GM12875 (cell line): ENCODE measurements around the gene MED26.

Source experiments
- H3K4me3 ChIP-seq: one replicate; pipeline ENCODE4 v1.5.1; 2011; ENCODE audit warnings: low read depth, low read length, control low read depth
- CTCF ChIP-seq: IDR thresholded peaks from 2 replicates; pipeline ENCODE4 v1.5.1; 2011; ENCODE audit warnings: low read depth, mild to moderate bottlenecking, control low read depth, inconsistent platforms, low read length, moderate library complexity, borderline replicate concordance; ENCODE audit not compliant: insufficient read depth

MED26 gene

GRCh38 chr19:16542910-16543472 is 85.0 kb downstream of the MED26 start:
- no peak for TF ChIP-seq CTCF
- peak overlapping the region; percentile 94 for H3K4me3 ChIP-seq

GRCh38 chr19:16542045-16542909 is 85.7 kb downstream of the MED26 start, which contains the start of gene CHERP:
CHERP (minus strand) TSS chr19:16542437; CDS start chr19:16542378, 59 bp downstream.
- H3K4me3 ChIP-seq: peak within 1 kb of the TSS; percentile 94
- no peak for TF ChIP-seq CTCF

- H3K4me3 ChIP-seq: peak overlapping the region; percentile 94
These were observed 86.4 kb downstream of the MED26 start for GRCh38 chr19:16541526-16542044.

GRCh38 chr19:16540948-16541347 is 87.1 kb downstream of the MED26 start:
- no peak for TF ChIP-seq CTCF
- peak overlapping the region; percentile 94 for H3K4me3 ChIP-seq

More at GRCh38 chr19:16541526-16542044, 86.4 kb downstream of the MED26 start:
- no peak for TF ChIP-seq CTCF

GRCh38 chr19:16537111-16537510 is 90.9 kb downstream of the MED26 start:
- no peak for TF ChIP-seq CTCF
- no peak overlapping the region for H3K4me3 ChIP-seq

GRCh38 chr19:16536130-16536529 is 91.9 kb downstream of the MED26 start:
- no peak for TF ChIP-seq CTCF
- H3K4me3 ChIP-seq: no peak overlapping the region
